ENCODE results near the gene NXPE2. TPM values are rescaled to one million over a fixed set of nuclear protein-coding genes. Genes with fewer than 3 reads are reported as not detected.

Gene NXPE2
- polyA plus RNA-seq, 1 donor (not counting 4 experiments of a cell fraction or from before 2014, with no cell fraction given) = 0.09 TPM

- no peak for FAIRE-seq
- dilution Hi-C loops (cut with MboI; ENCODE audit: extremely low pct_ligation_motif_present, low sequenced_read_pairs) = no loop called here
Observed at GRCh38 chr11:114745150-114745671, 66.9 kb downstream of the NXPE2 start.

GRCh38 chr11:114746013-114746412 lies 67.7 kb downstream of the NXPE2 start:
- no peak overlapping the region for H3K4me2 ChIP-seq (ENCODE audit: control insufficient read depth, extremely low read depth, insufficient read depth, low read depth, low read length)
- no peaks in the 10 kb centered on the region for H3K9me1 ChIP-seq (ENCODE audit: control insufficient read depth, extremely low read depth, insufficient read depth, low read length)
- DNase-seq (ENCODE audit: low read depth, low spot score) (no peak), FAIRE-seq (no peak)
- TF ChIP-seq CTCF (optimal IDR thresholded peaks at IDR 0.05 in 1 of 3, IDR thresholded peaks at IDR 0.05 in 1 of 3, conservative IDR thresholded peaks at IDR 0.05 in 1 of 3; ENCODE audit: extremely low read depth in 1 of 3, insufficient read depth in 2 of 3, low read length in 3 of 3) = no peak
- no peak for TF ChIP-seq EZH2 (IDR thresholded peaks at IDR 0.05; ENCODE audit: low read length)
- no peaks in the 10 kb centered on the region for H3K36me3 ChIP-seq (ENCODE audit: control insufficient read depth in 2 of 2, extremely low read depth in 1 of 2, insufficient read depth in 2 of 2, low read length in 2 of 2)
- H2AFZ ChIP-seq (ENCODE audit: control insufficient read depth, low read length) = no peak overlapping the region
- H3K27me3 ChIP-seq (ENCODE audit: control insufficient read depth, extremely low read depth, insufficient read depth, low read length) = no peaks in the 10 kb centered on the region
- H3K4me1 ChIP-seq (ENCODE audit: control insufficient read depth, extremely low read depth, insufficient read depth, low read length) = no peaks in the 10 kb centered on the region
- no peak overlapping the region for H3K27ac ChIP-seq (ENCODE audit: control insufficient read depth, insufficient read depth, low read length)
- H3K4me3 ChIP-seq (ENCODE audit: control insufficient read depth in 2 of 3, extremely low read depth in 1 of 3, insufficient read depth in 2 of 3, low read depth in 1 of 3, low read length in 3 of 3) = no peak overlapping the region
- dilution Hi-C loops (cut with MboI; ENCODE audit: extremely low pct_ligation_motif_present, low sequenced_read_pairs) = no loop called here
- H3K9me3 ChIP-seq (ENCODE audit: control insufficient read depth, low read depth, low read length) = no peaks in the 10 kb centered on the region
- H3K9ac ChIP-seq (ENCODE audit: control insufficient read depth, extremely low read depth, insufficient read depth, low read length) = no peak overlapping the region
- no peaks in the 10 kb centered on the region for H3K79me2 ChIP-seq (ENCODE audit: control insufficient read depth, insufficient read depth, low read length)
- no peaks in the 10 kb centered on the region for H4K20me1 ChIP-seq (ENCODE audit: control insufficient read depth, extremely low read depth, insufficient read depth, low read length)

More at GRCh38 chr11:114745150-114745671, 66.9 kb downstream of the NXPE2 start:
- no peak for DNase-seq (ENCODE audit: low read depth, low spot score)
- TF ChIP-seq CTCF (optimal IDR thresholded peaks at IDR 0.05 in 1 of 3, IDR thresholded peaks at IDR 0.05 in 1 of 3, conservative IDR thresholded peaks at IDR 0.05 in 1 of 3; ENCODE audit: extremely low read depth in 1 of 3, insufficient read depth in 2 of 3, low read length in 3 of 3) = no peak
- no peak for TF ChIP-seq EZH2 (IDR thresholded peaks at IDR 0.05; ENCODE audit: low read length)
- Histone ChIP-seq H3K9me1 (ENCODE audit: control insufficient read depth, extremely low read depth, insufficient read depth, low read length) (no peaks in the 10 kb centered on the region), H3K79me2 (ENCODE audit: control insufficient read depth, insufficient read depth, low read length) (no peaks in the 10 kb centered on the region), H3K9me3 (ENCODE audit: control insufficient read depth, low read depth, low read length) (no peaks in the 10 kb centered on the region), H3K4me3 (ENCODE audit: control insufficient read depth in 2 of 3, extremely low read depth in 1 of 3, insufficient read depth in 2 of 3, low read depth in 1 of 3, low read length in 3 of 3) (no peak overlapping the region), H3K36me3 (ENCODE audit: control insufficient read depth in 2 of 2, extremely low read depth in 1 of 2, insufficient read depth in 2 of 2, low read length in 2 of 2) (no peaks in the 10 kb centered on the region), H3K27ac (ENCODE audit: control insufficient read depth, insufficient read depth, low read length) (no peak overlapping the region), H4K20me1 (ENCODE audit: control insufficient read depth, extremely low read depth, insufficient read depth, low read length) (no peaks in the 10 kb centered on the region), H3K9ac (ENCODE audit: control insufficient read depth, extremely low read depth, insufficient read depth, low read length) (no peak overlapping the region), H3K27me3 (ENCODE audit: control insufficient read depth, extremely low read depth, insufficient read depth, low read length) (no peaks in the 10 kb centered on the region), H3K4me1 (ENCODE audit: control insufficient read depth, extremely low read depth, insufficient read depth, low read length) (no peaks in the 10 kb centered on the region), H2AFZ (ENCODE audit: control insufficient read depth, low read length) (no peak overlapping the region), H3K4me2 (ENCODE audit: control insufficient read depth, extremely low read depth, insufficient read depth, low read depth, low read length) (no peak overlapping the region)

Other genes with a start within 250 kb of the NXPE2 start
- gene REXO2, start 239.1 kb upstream of the NXPE2 start, polyA plus RNA-seq = 250 to 381 TPM (median 270 TPM) in 3 replicates
- not detected in 3 replicates for gene NXPE1, start 118.6 kb upstream of the NXPE2 start, polyA plus RNA-seq
- not detected in 3 replicates for gene NXPE4, start 82.7 kb upstream of the NXPE2 start, polyA plus RNA-seq

Data from keratinocyte (primary cell).